ENCODE measurements around the gene OR52A5.

DNA sequence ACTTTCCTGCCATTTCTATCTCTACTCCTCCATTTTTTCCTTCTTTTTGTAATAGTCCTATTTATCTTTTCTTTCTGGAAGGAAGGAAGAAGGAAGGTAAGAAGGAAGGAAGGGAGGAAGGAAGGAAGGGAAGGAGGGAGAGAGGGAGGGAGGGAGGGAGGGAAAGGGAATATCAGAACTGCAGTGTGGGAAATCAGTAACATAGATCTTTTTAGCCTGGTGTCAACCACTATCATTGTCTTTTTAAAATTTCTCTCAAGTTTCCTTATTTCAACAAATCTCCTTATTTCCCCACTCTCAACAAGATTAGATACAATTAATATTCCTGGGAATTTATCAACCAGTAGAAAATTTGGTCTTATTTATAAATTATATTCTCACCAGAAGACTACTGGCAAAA lies 35.1 kb downstream of the OR52A5 start:
- TF ChIP-seq, protein P1, sequence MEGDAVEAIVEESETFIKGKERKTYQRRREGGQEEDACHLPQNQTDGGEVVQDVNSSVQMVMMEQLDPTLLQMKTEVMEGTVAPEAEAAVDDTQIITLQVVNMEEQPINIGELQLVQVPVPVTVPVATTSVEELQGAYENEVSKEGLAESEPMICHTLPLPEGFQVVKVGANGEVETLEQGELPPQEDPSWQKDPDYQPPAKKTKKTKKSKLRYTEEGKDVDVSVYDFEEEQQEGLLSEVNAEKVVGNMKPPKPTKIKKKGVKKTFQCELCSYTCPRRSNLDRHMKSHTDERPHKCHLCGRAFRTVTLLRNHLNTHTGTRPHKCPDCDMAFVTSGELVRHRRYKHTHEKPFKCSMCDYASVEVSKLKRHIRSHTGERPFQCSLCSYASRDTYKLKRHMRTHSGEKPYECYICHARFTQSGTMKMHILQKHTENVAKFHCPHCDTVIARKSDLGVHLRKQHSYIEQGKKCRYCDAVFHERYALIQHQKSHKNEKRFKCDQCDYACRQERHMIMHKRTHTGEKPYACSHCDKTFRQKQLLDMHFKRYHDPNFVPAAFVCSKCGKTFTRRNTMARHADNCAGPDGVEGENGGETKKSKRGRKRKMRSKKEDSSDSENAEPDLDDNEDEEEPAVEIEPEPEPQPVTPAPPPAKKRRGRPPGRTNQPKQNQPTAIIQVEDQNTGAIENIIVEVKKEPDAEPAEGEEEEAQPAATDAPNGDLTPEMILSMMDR (IDR thresholded peaks at IDR 0.05): no peak
- no peak for TF ChIP-seq POLR2AphosphoS5 (IDR thresholded peaks at IDR 0.05; ENCODE audit: low read depth, low read length)
